Muscle of leg (tissue), 16 donors: ENCODE data around the gene SIX3. TPM values are rescaled to one million over a fixed set of nuclear protein-coding genes. Genes with fewer than 3 reads are reported as not detected.

Experiments used
- DNase-seq: peaks from one replicate; pipeline ENCODE4 v3.0.0; 2013
- H3K27ac ChIP-seq: one replicate; pipeline ENCODE4 v1.5.1; 2013; ENCODE audit warnings: mild to moderate bottlenecking, low read length, control low read depth
- H3K27me3 ChIP-seq: one replicate; pipeline ENCODE4 v1.6.1; 2013; ENCODE audit warnings: low read length; ENCODE audit not compliant: control insufficient read depth, insufficient read depth
- H3K36me3 ChIP-seq: one replicate; pipeline ENCODE4 v1.6.1; 2013; ENCODE audit warnings: low read length; ENCODE audit not compliant: control insufficient read depth, insufficient read depth
- H3K4me1 ChIP-seq: one replicate; pipeline ENCODE4 v1.6.1; 2013; ENCODE audit warnings: low read length; ENCODE audit not compliant: control insufficient read depth, insufficient read depth
- H3K4me3 ChIP-seq: one replicate; pipeline ENCODE4 v1.5.1; 2013; ENCODE audit warnings: low read length, control low read depth
- H3K9me3 ChIP-seq: replicated peaks from 2 replicates; pipeline ENCODE4 v1.6.1; 2013; ENCODE audit warnings: low read depth, low read length; ENCODE audit not compliant: control insufficient read depth
- WGBS: methylation state at CpG from one replicate; pipeline ENCODE4 v1.1.5; 2013; ENCODE audit warnings: missing lambda C conversion rate; ENCODE audit not compliant: insufficient coverage; 5-methylcytosine and 5-hydroxymethylcytosine counted together
- long read RNA-seq, 11 donors: transcript quantifications; one replicate each; lab custom pipeline, GENCODE V29; 2026
- polyA plus RNA-seq, 8 donors: library from polyadenylated mRNA; unstranded; fragments of 120-200 nt; gene quantifications; one replicate each; pipeline versions ENCODE4 v1.2.1 to v1.2.3, GENCODE V29; 2013; ENCODE audit warnings: inconsistent platforms in 1 of 8, low replicate concordance in 1 of 8; ENCODE audit not compliant: insufficient read length in 8 of 8, insufficient read depth in 1 of 8
- total RNA-seq: library from RNA; stranded (reverse); fragments of 120-200 nt; gene quantifications from one replicate; pipeline ENCODE4 v1.2.4, GENCODE V29; 2013

SIX3 gene
- total RNA-seq (not detected), polyA plus RNA-seq (under 1 TPM in 2 of 8 donors, not detected in 6; 0.04 to 0.06 TPM)
- long read RNA-seq, donor 1, result 0 reads
- long read RNA-seq, donor 2, result 0 reads
- long read RNA-seq, donor 3, result 0 reads
- long read RNA-seq, donor 4, result 0 reads
- long read RNA-seq, donor 5, partial matches to known transcripts, result 0 of 1 reads
- long read RNA-seq, donor 5, other reads (novel, unspliced or antisense), result 0 of 1 reads
- long read RNA-seq, donor 6, result 0 reads
- long read RNA-seq, donor 7, result 0 reads
- long read RNA-seq, donor 8, result 0 reads
- long read RNA-seq, donor 9, result 0 reads
- long read RNA-seq, donor 10, result 0 reads
- long read RNA-seq, donor 11, result 0 reads

GRCh38 chr2:44941551-44942234 lies at the start of gene SIX3:
SIX3 (plus strand) TSS chr2:44941702; CDS start chr2:44942105, 403 bp downstream.
- Histone ChIP-seq H3K4me1 (peaks cover 38% of the 10 kb centered on the region), H3K27ac (no peak within 1 kb of the TSS), H3K27me3 (peaks cover 96% of the 10 kb centered on the region), H3K9me3 (no peaks in the 10 kb centered on the region), H3K4me3 (peak within 1 kb of the TSS; percentile 15), H3K36me3 (no peaks in the 10 kb centered on the region)
- no peak for DNase-seq
- under 1% methylated on average over 15 of the region's 39 CpGs for WGBS

- 8% methylated on average over 2 of the region's 8 CpGs for WGBS
- Histone ChIP-seq H3K4me3 (no peak overlapping the region), H3K36me3 (no peaks in the 10 kb centered on the region), H3K4me1 (no peaks in the 10 kb centered on the region), H3K9me3 (peaks cover 5% of the 10 kb centered on the region), H3K27ac (no peak overlapping the region), H3K27me3 (no peaks in the 10 kb centered on the region)
- DNase-seq, result no peak
Measured at GRCh38 chr2:44894058-44894457, 47.4 kb upstream of the SIX3 start.

DNA sequence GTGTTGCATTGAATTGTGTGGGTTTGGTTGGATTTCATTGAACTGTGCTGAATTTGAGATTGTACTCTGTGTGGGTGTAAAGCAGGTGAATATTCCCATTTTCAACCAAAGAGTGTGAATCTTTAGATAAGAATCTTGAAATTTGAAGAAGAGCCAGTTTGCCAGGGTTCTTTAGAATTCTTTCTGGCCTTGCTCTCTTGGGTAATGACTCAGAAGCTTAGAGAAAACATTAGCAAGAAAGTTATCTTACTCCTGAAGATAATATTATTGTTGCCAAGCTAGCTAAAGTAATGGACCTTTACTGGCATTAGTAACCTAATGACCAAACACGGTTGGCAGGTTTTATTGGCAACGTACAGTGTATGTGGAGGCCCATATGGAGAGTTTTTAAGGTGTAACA lies 46.4 kb upstream of the SIX3 start:
- no CpG with 5 or more reads among the region's 2 CpGs for WGBS
- Histone ChIP-seq H3K9me3 (peaks cover 5% of the 10 kb centered on the region), H3K36me3 (no peaks in the 10 kb centered on the region), H3K27me3 (peaks cover 2% of the 10 kb centered on the region), H3K27ac (no peak overlapping the region), H3K4me3 (no peak overlapping the region), H3K4me1 (no peaks in the 10 kb centered on the region)
- DNase-seq, result no peak

DNA sequence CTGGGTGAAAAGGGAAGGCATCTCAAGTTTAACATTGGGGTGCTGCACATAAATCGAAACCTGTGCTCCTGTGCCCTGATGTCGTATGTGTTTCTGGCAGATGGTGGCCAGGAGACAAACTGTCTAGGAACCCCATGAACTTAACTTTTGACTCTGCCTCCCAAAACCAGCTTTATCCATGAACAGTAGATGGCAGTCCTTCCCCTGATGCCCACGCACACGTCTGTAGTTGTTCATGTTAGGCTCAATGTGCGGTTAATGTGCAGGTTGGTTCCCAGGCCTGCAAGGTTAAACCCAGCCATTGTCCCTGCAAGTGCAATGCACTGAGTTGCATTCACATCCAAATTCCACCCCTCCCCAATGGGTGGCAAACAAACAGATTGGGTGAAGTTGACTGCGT lies 44.1 kb upstream of the SIX3 start:
- H3K36me3 ChIP-seq, result no peaks in the 10 kb centered on the region

GRCh38 chr2:44902217-44903137 lies 39.0 kb upstream of the SIX3 start:
- Histone ChIP-seq H3K4me3 (no peak overlapping the region), H3K9me3 (no peaks in the 10 kb centered on the region), H3K4me1 (no peaks in the 10 kb centered on the region), H3K27me3 (peaks cover 24% of the 10 kb centered on the region), H3K27ac (no peak overlapping the region), H3K36me3 (no peaks in the 10 kb centered on the region)
- no CpG with 5 or more reads among the region's 7 CpGs for WGBS
- DNase-seq, result no peak

More for the DNA sequence above, 44.1 kb upstream of the SIX3 start:
- no peak for DNase-seq
- H3K4me3 ChIP-seq, result no peak overlapping the region
- H3K27me3 ChIP-seq, result peaks cover 15% of the 10 kb centered on the region
- no peaks in the 10 kb centered on the region for H3K9me3 ChIP-seq
- no peaks in the 10 kb centered on the region for H3K4me1 ChIP-seq
- H3K27ac ChIP-seq, result no peak overlapping the region
- 71% methylated on average over 5 of the region's 6 CpGs for WGBS

GRCh38 chr2:44904578-44904977 lies 36.9 kb upstream of the SIX3 start:
- no peak overlapping the region for H3K27ac ChIP-seq
- WGBS, result no CpG with 5 or more reads among the region's 1 CpG
- H3K27me3 ChIP-seq, result peaks cover 24% of the 10 kb centered on the region
- no peak overlapping the region for H3K4me3 ChIP-seq
- H3K4me1 ChIP-seq, result no peaks in the 10 kb centered on the region
- peaks cover under 1% of the 10 kb centered on the region for H3K9me3 ChIP-seq
- no peak for DNase-seq
- no peaks in the 10 kb centered on the region for H3K36me3 ChIP-seq

GRCh38 chr2:44906972-44907371 lies 34.5 kb upstream of the SIX3 start:
- 45% methylated on average over 10 of the region's 10 CpGs for WGBS
- peaks cover 16% of the 10 kb centered on the region for H3K27me3 ChIP-seq
- H3K9me3 ChIP-seq, result peaks cover 5% of the 10 kb centered on the region

GRCh38 chr2:44909831-44910230 lies 31.7 kb upstream of the SIX3 start:
- no peak for DNase-seq
- no CpG with 5 or more reads among the region's 1 CpG for WGBS

More at GRCh38 chr2:44906972-44907371, 34.5 kb upstream of the SIX3 start:
- no peak for DNase-seq
- H3K4me3 ChIP-seq, result no peak overlapping the region
- H3K27ac ChIP-seq, result no peak overlapping the region
- no peaks in the 10 kb centered on the region for H3K4me1 ChIP-seq
- H3K36me3 ChIP-seq, result no peaks in the 10 kb centered on the region

GRCh38 chr2:44912660-44913059 lies 28.8 kb upstream of the SIX3 start:
- Histone ChIP-seq H3K27me3 (peaks cover 15% of the 10 kb centered on the region), H3K27ac (no peak overlapping the region), H3K36me3 (no peaks in the 10 kb centered on the region), H3K9me3 (peaks cover 5% of the 10 kb centered on the region), H3K4me3 (no peak overlapping the region), H3K4me1 (no peaks in the 10 kb centered on the region)
- DNase-seq, result no peak
- 30% methylated on average over 4 of the region's 5 CpGs for WGBS

More at GRCh38 chr2:44909831-44910230, 31.7 kb upstream of the SIX3 start:
- Histone ChIP-seq H3K9me3 (peaks cover 5% of the 10 kb centered on the region), H3K4me1 (no peaks in the 10 kb centered on the region), H3K36me3 (no peaks in the 10 kb centered on the region), H3K4me3 (no peak overlapping the region), H3K27me3 (peaks cover 13% of the 10 kb centered on the region), H3K27ac (no peak overlapping the region)

- Histone ChIP-seq H3K4me1 (no peaks in the 10 kb centered on the region), H3K27me3 (peaks cover 36% of the 10 kb centered on the region), H3K27ac (no peak overlapping the region), H3K9me3 (no peaks in the 10 kb centered on the region), H3K36me3 (no peaks in the 10 kb centered on the region), H3K4me3 (no peak overlapping the region)
- DNase-seq, result no peak
Measured at GRCh38 chr2:44916291-44916690, 25.2 kb upstream of the SIX3 start.
